HG02798 (cell line): ENCODE data around the gene TRMO.
"Not testable (repeated sequence)": the region's sequence is repeated elsewhere in the genome, so short reads cannot be mapped to it uniquely, and the experiment has no call there.

Experiments
- ATAC-seq: cut with Tn5 transposase; IDR thresholded peaks from one replicate; pipeline ENCODE4 v1.9.1; 2021; ENCODE audit warnings: mild to moderate bottlenecking; ENCODE audit not compliant: unreplicated experiment, poor library complexity

TRMO gene, protein sequence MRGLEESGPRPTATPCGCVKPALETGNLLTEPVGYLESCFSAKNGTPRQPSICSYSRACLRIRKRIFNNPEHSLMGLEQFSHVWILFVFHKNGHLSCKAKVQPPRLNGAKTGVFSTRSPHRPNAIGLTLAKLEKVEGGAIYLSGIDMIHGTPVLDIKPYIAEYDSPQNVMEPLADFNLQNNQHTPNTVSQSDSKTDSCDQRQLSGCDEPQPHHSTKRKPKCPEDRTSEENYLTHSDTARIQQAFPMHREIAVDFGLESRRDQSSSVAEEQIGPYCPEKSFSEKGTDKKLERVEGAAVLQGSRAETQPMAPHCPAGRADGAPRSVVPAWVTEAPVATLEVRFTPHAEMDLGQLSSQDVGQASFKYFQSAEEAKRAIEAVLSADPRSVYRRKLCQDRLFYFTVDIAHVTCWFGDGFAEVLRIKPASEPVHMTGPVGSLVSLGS

DNA sequence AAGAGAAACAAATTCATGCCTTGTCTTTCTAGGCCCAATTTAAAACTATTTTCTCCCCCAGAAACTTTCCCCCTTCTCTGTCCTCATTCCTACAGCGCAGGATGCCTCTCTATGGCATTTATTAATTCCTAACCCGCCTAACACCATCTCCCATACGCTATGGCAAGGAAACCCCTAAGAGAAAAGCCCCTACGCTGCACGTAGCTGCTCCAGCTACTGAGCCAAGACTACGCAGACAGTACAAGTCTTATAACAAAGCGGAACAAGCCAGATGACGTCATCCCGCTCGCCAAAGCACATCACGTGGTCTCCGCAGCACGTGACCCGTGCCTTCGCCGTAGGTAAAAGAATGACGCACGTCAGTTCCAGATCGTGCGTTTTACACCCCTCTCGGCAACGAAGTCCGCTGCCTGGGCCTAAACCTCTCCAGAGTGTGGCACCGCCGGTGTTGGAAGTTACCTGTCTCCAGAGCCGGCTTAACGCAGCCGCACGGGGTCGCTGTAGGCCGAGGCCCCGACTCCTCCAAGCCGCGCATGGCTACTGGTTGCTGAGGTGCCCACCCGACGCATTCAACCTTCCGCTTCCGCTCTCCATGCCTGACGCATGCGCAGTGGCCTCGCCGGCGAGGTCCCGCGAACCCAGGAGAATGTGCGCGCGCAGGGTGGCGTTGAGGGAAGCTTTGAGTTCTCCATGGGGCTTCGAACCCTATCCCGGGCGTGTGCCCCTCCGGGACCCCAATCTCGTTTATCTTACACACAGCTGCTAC, at the start of gene TRMO:
Gene TRMO, minus strand, starts transcription at position 542 of the 766 bp plus-strand sequence. Its CDS starts 7 bp downstream, at position 535.
- ATAC-seq = peak; percentile 91

DNA sequence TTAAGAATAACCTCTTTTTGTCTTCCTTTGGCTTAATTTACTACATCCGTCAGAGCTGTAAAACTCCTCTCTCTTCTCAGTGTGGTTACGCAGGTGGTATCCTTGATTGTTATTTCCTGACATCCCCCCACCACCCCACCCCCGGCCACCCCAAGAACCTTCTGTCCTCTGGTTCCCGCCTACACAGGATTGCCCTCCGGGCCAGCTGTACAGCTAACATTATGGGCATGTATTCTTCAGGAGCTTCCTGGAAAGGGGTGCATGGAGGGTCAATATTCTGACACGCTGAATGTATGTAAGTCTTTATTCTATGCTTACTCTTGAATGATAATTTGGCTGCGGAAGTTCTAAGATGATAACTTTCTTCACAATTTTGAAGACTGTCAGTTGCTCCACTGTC, 47.9 kb upstream of the TRMO start:
- no peak for ATAC-seq

DNA sequence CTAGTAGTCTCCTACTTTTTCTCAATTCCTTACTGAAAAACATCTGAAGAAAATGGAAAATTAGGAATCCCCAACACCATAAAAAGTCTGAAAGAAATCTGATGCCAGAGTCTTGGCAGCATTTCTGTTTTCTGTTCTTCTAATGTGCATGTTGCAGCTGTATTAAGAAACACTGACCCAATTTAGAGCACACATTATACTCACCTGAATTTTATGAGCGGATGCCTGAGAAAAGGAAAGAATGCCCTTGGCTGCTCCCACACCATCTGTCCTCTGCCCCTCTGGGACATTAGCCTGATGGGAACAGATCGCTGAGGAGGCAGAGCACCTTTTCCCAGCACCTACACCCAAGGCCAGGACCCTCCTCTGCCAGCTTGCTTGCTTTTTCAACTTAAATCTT, 46.7 kb upstream of the TRMO start:
- no peak for ATAC-seq

DNA sequence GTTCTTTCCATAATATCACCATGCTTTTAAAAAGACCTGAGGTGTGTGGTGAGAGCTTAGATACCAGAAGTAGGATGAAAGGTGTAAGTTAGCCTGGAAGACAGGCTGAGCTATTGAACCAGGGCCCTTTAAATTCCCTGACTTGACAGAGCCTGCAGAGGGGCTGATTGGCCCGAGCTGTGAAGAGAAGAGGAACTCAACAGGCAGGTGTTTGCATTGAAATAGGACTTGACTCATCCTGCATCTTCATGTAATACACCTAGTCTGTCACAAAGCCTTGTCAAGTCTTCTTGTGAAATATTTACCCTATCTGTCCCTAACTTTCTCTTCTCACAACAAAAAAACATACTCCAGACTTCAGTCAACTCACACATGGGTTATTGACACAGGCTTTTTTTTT, 44.2 kb upstream of the TRMO start:
- no peak for ATAC-seq

DNA sequence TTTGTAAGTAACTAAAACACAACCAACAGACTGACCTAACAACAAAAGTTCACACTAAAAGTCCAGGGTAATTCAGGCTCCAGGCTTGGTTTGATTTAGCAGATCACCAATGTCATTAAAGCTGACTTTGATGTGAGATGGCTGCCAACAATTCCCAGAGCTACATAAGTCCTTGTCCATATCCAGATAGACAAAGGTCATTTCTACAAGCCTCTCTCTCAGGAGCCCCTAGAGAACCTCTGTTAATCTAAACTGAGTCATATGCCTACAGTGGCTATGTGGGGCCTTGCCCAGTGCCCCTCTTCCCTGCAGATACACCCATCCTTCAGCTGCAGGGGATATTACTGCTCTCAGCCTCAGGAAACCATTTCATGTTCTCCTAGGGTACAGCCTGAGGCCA, 42.6 kb upstream of the TRMO start:
- ATAC-seq = no peak

DNA sequence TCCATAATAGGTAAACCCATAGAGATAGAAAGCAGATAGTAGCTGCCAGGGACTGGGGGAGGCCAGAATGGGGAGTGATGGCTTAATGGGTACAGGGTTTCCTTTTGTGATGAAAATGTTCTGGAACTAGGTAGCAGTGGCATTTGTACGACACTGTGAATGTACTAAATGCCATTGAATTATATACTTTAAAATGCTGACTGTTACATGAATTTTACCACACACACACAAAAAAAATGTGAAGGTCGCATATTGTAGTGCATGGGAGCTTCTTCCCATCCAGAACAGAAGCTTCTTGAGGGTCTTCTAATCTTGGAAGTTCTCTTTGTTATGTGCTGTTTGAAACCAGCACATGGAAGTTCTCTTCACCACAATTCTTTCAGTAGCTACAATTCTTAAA, 40.9 kb upstream of the TRMO start:
- ATAC-seq = no peak

DNA sequence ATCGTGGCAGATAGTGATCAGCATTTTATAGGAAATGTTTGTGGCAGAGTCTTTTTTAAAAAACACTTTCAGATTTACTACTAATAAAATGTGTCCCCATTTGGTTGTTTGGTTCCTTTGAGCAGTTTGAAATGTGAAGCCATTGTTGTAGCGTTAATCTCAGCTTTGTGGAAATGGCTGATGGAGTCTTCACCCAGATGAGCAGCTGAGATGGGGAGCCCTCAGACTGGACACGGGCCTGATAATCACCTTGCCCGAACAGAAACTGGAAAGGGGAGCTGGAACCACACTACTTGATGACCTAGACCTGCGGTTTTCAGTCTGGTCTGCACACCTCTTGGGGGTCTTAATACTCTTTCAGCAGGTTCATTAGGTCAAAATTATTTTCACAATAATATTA, 40.3 kb upstream of the TRMO start:
- ATAC-seq = no peak

DNA sequence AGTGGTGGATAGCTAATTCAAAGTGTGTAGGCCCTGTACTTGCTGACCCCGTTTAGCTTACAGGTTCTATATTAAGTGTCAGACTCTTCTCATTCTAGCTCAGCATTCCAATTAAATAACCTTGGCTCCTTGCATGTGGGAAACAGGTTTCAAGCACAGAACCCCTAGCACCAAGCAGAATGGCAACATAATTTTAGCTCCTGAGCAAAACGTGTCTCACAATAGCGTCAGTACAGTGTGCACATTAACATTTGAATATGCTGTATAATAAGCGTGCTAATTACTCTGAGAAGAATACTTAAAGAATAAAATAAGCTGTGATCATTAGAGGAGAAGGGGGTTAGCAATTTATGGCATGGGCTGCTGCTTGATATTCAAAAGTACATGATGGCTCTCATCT, 39.8 kb upstream of the TRMO start:
- no peak for ATAC-seq

DNA sequence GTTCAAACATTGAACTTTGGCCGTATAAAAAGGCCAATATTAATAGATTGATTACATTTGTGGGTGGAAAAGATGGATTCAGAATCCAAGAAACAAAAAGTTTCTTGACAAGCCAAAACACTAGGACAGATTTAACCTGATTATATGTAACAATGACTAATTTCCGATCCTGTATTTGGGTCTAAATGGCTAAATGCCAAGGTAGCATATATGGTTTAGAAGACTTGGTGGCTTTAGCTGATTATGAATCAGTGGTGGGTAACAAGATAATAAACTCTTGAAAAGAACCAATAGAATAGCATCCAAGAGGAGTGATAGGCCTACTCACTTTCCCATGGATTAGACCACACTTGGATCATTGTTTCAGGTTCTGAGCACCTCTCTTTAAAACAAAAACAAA, 39.1 kb upstream of the TRMO start:
- ATAC-seq = no peak

DNA sequence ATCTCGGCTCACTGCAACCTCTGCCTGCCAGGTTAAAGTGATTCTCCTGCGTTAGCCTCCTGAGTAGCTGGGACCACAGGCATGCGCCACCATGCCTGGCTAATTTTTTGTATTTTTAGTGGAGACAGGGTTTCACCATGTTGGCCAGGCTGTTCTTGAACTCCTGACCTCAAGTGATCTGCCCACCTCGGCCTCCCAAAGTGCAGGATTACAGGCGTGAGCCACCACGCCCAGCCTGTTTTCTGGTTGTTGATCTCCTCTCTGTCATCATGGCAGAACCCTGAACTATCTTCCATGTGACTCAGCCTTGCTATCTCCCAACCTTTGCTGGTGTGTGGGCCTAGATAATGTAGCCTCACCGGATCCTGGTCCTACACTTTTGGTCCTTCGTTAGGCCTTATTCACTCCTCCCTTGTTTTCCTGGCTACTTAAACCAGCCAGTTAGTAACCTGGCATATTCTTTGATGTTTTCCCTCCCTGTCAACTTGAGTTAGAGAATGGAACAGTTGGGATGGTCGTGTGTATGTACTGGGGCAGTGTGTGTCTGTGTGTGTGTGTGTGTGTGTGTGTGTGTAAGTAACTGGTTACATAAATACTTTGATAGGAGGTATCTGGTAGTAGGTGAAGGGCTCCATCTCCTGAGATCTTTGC, 38.5 kb upstream of the TRMO start:
- not testable (repeated sequence) for ATAC-seq

DNA sequence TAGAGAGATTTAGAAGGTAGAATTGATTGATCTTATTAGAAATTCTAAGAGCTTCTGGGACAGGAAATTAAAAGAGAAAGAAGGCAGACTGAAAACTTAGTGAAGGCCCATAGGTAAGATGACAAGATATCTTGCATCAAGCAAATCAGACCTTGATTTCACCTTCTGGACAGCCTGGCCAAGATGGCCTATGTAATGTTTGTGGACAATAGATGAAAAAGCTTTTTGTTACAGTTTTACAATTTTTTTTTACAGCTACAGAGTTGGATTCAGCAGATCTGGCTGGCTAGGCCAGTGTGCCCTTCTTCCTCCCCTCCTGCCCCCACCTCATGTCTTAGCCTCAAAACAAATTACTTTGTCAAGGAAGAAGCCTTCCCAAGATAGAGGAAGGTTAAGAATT, 37.3 kb upstream of the TRMO start:
- no peak for ATAC-seq

DNA sequence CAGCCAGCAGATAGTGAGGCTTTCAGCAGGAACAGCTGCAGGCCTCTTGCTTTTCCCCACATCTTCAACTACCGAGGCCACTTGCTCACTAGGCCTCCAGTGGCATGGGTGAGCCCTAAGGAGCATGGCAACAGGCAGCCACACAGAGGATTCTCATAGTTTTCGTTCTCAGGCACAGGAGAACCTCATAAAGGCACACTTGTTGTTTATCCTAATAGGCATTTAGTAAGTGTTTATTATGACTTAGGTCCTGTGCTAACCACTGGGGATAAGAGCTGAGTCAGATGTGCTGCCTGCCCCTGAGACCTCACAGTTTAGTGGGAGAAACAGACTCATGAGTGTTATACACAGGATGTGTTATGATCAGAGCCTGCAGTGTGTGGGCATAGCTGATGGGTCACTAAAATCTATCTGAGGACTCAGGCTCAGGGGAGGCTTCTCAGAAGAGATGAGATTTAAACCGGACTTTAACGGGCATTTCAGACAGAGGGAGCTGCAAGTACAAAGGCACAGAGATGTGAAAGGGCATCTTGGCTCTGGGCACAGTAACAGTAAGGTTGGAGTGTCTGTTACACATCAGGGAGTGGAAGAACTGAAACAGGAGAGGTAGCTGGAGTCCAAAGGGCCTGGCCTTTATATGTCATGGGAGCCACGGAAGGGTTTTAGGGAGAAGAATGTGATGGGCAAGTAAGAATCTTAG, 36.7 kb upstream of the TRMO start:
- no peak for ATAC-seq

DNA sequence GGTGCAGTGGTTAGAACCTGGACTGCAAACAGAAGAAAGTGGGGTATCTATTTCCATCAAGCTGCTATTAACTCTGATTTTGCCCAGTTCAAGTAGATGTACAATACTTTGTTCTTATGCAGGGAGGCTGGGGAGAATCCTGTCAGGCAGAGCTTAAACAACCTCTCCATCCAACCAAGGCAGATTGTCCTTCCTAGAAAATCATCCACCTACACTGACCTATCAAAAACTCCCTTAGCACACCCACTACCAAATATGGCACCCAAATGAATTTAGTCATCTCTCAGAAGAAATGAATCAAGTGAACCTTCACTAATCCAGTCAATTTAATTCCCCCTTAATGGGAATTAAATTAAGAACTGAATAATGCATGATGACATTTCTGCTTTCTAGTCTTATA, 34.0 kb upstream of the TRMO start:
- no peak for ATAC-seq

DNA sequence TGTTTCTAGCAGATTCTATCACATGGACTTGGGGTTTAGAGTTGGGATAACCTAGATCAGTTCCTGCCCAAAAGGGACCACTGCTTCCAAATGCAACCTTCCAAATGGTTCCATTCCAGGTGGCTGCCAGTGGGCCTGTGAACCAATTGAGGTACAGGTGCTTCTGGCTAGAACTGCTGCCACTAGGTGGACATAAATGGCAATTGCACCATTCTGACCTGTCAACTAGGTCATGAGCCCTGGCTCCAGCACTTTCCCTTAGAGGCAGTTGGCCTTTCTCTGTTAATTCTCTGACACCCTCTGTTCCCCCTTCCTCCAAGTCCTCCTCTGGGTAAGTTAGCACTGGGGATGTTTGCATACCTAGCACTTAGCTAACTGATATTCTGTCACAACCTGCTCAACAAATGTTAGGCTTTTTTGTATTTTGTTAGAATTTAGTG, 32.3 kb upstream of the TRMO start:
- peak; percentile 72 for ATAC-seq

DNA sequence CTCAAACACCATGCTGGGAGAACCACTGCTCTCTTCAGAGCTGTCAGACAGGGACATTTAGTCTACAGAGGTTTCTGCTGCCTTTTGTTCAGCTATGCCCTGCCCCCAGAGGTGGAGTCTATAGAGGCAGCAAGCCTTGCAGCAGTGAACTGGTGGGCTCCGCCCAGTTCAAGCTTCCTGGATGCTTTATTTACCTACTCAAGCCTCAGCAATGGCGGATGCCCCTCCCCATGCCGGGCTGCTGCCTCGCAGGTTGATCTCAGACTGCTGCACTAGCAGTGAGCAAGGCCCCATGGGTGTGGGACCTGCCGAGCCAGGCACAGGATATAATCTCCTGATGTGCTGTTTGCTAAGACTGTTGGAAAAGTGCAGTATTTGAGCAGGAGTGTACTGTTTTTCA, 28.6 kb upstream of the TRMO start:
- not testable (repeated sequence) for ATAC-seq

DNA sequence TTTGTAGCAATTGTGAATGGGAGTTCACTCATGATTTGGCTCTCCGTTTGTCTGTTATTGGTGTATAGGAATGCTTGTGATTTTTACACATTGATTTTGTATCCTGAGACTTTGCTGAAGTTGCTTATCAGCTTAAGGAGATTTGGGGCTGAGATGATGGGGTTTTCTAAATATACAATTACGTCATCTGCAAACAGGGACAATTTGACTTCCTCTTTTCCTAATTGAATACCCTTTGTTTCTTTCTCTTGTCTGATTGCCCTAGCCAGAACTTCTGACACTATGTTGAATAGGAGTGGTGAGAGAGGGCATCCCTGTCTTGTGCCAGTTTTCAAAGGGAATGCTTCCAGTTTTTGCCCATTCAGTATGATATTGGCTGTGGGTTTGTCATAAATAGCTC, 24.8 kb upstream of the TRMO start:
- not testable (repeated sequence) for ATAC-seq

DNA sequence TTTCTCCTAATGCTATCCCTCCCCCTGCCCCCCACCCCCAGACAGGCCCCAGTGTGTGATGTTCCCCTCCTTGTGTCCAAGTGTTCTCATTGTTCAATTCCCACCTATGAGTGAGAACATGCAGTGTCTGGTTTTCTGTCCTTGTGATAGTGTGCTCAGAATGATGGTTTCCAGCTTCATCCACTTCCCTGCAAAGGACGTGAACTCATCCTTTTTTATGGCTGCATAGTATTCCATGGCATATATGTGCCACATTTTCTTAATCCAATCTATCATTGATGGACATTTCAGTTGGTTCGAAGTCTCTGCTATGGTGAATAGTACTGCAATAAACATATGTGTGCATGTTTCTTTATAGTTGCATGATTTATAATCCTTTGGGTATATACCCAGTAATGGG, 23.2 kb upstream of the TRMO start:
- ATAC-seq = not testable (repeated sequence)

DNA sequence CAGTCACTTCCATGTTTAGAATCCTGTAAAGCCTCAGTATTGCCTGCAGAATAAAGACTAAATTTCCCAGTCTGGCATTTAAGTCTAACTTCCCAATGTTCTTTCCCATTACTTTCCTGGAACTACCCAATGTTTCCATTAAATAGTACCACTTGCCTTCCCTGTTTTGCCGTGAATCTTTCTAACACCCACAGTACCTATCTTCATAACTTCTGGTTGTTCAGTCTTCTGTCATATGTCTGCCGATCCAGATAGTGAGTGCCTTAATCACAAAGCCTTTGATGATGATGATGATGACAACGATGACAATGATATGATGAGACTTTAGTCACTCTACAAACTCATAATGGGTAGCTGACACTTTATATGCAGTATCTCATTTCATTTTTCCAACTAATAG, 22.3 kb upstream of the TRMO start:
- ATAC-seq = no peak

DNA sequence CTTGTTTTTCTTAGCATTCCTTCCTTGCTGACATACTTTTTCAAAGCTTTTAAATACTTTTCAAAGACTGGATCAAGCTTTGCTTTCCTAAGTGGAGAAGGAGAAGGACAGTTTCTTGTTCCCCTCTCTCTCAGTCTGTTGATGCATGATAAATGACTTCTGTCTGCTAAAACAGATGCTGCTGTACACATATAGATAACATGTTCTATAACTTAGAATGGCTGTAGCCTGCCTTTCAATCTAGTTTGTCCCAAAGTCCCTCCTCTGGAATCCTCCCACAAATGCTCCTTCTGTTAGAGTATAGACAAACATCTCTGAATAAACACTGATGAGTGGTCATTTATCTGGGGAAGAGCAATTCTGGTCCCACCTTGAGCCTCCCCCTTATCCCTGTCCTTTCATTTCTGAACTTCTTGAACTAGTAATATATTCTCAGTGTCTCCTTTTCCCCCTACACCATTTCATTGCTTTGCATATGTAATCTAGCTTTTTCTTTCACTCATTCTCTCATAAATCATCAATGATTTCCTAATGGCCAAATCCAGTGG, 21.1 kb upstream of the TRMO start:
- ATAC-seq = no peak

DNA sequence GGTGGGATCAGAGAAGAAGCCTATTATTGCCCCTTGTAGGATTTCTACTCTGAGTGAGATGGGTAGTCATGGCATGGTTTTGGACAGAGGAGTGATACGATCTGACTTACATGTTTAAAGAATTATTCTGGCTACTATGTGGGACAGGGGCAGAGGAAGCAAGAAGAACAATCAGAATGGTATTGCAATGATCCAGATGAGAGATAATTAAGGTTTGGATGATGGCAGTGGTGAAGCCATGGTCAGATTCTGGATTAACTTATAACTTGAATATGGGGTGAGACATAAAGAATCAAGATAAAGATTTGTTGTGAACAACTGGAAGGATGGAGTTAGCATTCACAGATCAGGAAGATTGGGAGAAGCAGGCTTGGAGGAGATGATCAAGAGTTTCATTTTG, 19.0 kb upstream of the TRMO start:
- no peak for ATAC-seq
